IPS-15b (cell line): ENCODE measurements around the gene GMPR2.

Experiments used
- H3K27me3 ChIP-seq: one replicate; pipeline ENCODE4 v1.6.1; 2013; ENCODE audit warnings: low read length; ENCODE audit not compliant: control insufficient read depth, insufficient read depth
- H3K36me3 ChIP-seq: one replicate; pipeline ENCODE4 v1.6.1; 2013; ENCODE audit warnings: low read length; ENCODE audit not compliant: control insufficient read depth, insufficient read depth
- H3K4me1 ChIP-seq: one replicate; pipeline ENCODE4 v1.6.1; 2013; ENCODE audit warnings: mild to moderate bottlenecking, low read length; ENCODE audit not compliant: control insufficient read depth, insufficient read depth
- H3K4me3 ChIP-seq: one replicate; pipeline ENCODE4 v1.5.1; 2013; ENCODE audit warnings: low read depth, low read length
- H3K9ac ChIP-seq: one replicate; pipeline ENCODE4 v1.6.1; 2013; ENCODE audit warnings: low read depth, mild to moderate bottlenecking, low read length
- H3K9me3 ChIP-seq: one replicate; pipeline ENCODE4 v1.6.1; 2013; ENCODE audit warnings: mild to moderate bottlenecking, low read length; ENCODE audit not compliant: control insufficient read depth, insufficient read depth

Gene GMPR2

DNA sequence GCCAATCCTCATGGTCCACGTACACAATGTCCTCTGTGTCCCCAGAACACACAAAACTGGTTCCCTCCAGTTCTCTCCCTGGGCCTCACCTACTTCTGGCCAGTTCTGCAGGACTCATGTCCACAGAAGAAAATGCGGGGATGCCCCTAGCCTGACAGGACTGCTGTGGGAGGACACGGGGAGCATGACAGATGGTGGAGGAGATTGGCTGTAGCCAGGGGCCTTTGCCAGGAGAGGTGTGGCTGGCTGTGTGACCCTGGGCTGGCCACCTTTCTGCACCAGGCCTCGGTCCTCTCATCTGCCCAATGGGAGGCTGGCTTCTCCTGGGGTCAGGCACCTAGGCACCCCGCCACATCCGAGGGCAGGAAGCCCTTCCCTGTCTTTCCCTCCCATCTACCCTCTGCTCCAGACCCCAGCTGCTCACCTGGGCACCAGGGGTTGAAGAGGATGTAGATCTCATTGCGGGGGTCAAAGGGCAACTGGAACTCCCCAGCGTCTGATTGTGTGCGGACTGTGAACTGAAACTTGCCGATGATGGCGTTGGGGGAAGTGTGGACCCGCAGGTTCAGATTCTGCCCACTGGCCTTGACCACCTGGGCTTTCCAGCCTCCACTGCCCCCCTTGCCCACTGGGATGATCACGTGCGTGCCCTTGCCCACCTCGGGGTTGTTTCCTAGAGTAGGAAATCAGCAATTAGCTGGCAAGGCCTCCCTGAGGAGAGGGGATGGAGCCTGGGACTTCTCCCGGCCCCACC is 27.5 kb downstream of the GMPR2 start:
- no peak overlapping the region for H3K4me3 ChIP-seq
- peaks cover 5% of the 10 kb centered on the region for H3K36me3 ChIP-seq
- no peaks in the 10 kb centered on the region for H3K4me1 ChIP-seq
- H3K9ac ChIP-seq: no peak overlapping the region
- no peaks in the 10 kb centered on the region for H3K9me3 ChIP-seq
- H3K27me3 ChIP-seq: no peaks in the 10 kb centered on the region

- Histone ChIP-seq H3K36me3 (peaks cover 5% of the 10 kb centered on the region), H3K4me3 (no peak overlapping the region), H3K9ac (no peak overlapping the region), H3K9me3 (no peaks in the 10 kb centered on the region), H3K27me3 (no peaks in the 10 kb centered on the region), H3K4me1 (no peaks in the 10 kb centered on the region)
These were observed 28.0 kb downstream of the GMPR2 start for GRCh38 chr14:24260780-24261157.

DNA sequence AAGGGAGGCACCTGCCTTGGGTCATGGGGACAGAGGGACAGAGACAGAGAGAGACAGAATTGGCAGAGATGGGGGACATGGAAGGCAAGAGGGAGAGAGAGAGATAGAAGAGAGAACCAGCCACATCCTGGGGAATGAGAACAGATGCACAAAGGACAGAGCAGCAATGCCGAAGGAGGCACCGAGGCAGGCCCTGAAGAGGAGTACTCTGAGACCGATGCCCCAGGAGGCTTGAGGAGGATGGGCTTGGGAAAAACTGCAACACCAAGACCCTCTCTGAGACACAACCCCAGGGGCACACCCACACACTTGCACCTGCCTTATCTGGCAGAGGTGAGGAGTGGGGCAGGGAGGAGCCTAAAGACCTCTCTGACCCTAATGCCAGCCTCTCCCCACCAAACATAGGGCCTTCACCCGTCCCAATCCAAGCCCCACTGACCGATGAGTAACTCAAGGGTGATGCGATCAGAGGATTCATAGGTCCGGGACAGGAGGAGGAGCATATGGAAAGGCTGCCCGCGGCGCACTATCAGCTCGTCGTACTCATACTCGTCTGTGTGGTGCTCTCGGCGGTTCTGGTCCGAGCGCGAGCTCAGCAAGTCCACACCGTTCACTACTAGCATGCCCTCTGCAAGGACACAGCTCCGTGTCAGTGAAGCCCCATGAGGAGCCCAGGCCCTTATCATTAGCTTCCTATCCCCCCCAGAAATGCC is 28.7 kb downstream of the GMPR2 start:
- no peak overlapping the region for H3K9ac ChIP-seq
- no peaks in the 10 kb centered on the region for H3K9me3 ChIP-seq
- no peaks in the 10 kb centered on the region for H3K27me3 ChIP-seq
- no peak overlapping the region for H3K4me3 ChIP-seq
- peaks cover 8% of the 10 kb centered on the region for H3K36me3 ChIP-seq
- no peaks in the 10 kb centered on the region for H3K4me1 ChIP-seq

DNA sequence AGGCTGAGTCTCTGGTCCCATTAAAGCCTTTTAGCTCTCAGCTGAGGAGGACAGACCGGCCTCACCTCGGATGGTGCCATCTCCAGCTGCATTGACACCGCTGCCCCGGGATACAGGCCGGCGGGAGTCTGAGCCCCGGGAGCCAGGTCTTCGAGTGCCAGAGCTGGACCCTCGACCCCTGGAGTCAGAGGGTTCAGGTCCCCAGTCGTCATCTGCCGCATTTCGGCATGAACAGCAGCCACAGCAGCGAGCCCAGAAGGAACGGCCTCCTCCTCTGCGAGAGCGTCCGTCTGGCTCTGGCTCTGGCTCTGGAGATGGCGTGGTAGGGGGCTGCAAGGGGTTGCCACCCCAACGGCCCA is 29.2 kb downstream of the GMPR2 start:
- peaks cover 14% of the 10 kb centered on the region for H3K36me3 ChIP-seq
- H3K4me3 ChIP-seq: no peak overlapping the region
- no peaks in the 10 kb centered on the region for H3K4me1 ChIP-seq
- H3K9me3 ChIP-seq: no peaks in the 10 kb centered on the region
- no peak overlapping the region for H3K9ac ChIP-seq
- H3K27me3 ChIP-seq: no peaks in the 10 kb centered on the region

DNA sequence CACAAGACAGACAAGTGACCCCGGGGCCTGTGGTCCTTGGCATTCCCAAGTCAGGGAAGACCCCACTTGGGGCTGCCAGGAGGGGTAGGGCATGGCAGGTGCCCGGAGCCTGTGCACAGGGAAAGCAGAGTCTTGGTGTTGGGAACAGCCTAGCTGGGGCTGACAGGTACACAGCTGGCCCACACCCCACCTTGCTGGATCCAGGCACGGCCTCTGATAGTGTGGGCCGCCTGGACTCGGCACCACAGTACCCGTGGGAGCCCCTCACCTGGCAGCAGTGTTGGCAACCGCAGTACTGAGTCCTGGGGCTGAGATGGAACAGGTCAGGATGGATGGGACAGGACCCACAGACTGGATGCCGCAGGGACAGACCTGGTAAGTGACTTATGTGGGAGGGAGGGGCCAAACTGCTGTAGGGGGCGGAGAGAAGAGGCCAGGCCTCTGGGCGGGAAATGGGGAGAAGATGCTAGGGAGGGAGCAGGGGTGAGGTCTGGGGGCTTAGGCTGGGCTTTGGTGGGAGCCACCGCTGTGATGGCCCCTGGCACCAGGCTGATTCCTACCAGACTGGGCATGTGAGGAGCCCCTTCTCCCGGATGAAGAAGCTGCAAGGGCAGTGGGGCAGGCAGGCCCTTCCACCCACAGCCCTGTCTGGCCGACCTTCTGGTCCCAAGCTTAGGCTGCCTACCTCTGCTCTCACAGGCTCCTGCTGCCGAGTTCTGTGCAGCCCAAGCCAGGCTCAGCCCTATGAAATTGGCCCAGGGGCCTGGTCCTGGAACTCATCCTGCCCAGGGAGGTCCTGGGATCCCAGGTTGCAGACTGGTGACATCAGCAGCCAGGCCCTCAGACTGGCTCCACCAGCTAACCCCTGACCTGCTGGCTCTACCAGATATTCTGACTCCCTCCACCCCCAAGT is 30.3 kb downstream of the GMPR2 start, which contains the start of gene TGM1:
TSS of gene TGM1 (minus strand) at position 357 of the 913 bp plus-strand sequence. CDS start 825 bp downstream, outside the sequence.
- Histone ChIP-seq H3K9ac (no peak within 1 kb of the TSS), H3K9me3 (no peaks in the 10 kb centered on the region), H3K4me3 (no peak within 1 kb of the TSS), H3K36me3 (peaks cover 14% of the 10 kb centered on the region), H3K27me3 (no peaks in the 10 kb centered on the region), H3K4me1 (no peaks in the 10 kb centered on the region)

DNA sequence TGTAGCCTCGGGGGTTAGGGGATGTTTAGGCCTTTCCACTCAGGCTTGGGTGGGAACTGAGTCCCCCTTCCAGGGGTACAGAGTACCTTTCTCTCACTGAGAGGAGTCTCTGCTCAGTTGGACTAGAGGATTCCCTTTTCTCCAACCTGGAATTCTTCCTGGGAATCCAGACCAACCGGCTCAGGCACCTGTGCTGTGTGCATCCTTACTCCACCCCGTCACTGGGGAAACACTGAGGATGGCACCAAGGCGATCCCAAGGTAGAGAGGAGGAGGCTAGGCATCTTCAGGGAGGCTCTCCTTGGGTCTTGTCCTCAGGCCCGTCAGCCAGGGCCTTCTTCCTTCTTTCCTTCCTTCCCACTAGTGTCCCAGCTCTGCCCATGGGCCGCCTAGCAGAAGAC is 31.1 kb downstream of the GMPR2 start:
- no peaks in the 10 kb centered on the region for H3K9me3 ChIP-seq
- H3K36me3 ChIP-seq: peaks cover 18% of the 10 kb centered on the region
- no peak overlapping the region for H3K9ac ChIP-seq
- no peak overlapping the region for H3K4me3 ChIP-seq
- no peaks in the 10 kb centered on the region for H3K27me3 ChIP-seq
- no peaks in the 10 kb centered on the region for H3K4me1 ChIP-seq

DNA sequence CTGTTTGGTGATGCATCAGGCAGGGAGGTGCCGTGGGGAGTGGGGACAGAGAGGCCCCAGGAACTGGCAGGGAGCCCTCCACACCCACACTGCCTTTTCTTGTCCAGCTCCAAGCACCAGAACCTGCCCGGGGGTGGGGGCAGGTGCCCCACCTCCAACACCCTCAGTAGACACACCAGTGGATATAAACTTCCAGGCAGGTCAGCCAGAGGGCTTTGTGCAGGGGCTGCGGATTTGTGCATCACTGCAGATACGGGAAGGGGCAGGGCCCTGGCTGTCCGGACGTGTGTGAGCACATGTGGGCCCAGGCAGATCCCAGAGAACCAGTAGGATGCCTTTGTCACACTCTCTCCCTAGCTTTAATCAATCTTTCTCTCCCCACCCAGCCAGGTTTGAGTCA is 31.6 kb downstream of the GMPR2 start:
- Histone ChIP-seq H3K36me3 (peaks cover 20% of the 10 kb centered on the region), H3K27me3 (no peaks in the 10 kb centered on the region), H3K4me3 (no peak overlapping the region), H3K4me1 (no peaks in the 10 kb centered on the region), H3K9me3 (no peaks in the 10 kb centered on the region), H3K9ac (no peak overlapping the region)

DNA sequence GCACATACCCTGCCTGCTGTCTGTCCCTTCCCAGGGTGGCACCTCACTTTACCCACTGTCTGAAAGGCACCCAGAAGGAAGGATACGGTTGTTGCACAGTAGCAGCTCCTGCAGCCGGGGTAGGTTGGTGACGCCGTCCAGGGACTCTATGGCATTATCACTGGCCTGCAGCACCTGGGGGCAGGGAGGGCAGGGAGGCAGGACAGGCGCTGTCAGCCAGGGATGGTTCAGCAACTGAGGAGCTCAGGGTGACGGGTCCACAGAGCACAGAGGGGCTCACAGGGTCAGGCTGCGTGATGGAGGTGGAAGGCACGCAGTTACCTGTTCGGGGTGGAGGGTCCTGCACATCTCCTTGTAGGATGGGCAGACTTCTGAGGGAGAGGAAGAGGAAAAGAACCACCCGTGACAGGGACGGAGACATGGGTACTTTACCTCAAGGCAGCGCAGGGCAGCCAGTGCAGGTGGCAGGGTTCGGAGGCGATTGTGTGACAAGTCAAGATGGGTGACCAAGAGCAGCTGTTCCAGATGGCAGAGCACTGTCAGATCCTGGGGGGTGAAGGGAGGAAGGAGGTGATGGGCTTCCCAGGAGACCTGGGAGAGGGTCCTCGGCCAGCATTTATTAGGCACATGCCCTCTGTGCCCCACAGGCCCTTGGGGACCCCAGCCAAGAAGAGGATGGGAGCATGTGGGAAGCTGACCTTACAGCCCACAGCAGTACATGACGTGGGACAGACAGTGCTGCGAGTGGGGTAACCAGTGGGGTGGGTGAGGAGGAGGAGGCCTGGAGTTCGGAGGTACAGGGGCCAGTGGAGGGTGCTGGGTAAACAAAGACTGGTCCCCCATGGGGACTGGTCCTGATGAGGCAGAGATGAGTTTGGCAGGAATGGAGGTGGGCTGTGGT is 33.9 kb downstream of the GMPR2 start:
- Histone ChIP-seq H3K27me3 (no peaks in the 10 kb centered on the region), H3K36me3 (peaks cover 20% of the 10 kb centered on the region), H3K9me3 (no peaks in the 10 kb centered on the region), H3K4me1 (no peaks in the 10 kb centered on the region), H3K4me3 (no peak overlapping the region), H3K9ac (no peak overlapping the region)

DNA sequence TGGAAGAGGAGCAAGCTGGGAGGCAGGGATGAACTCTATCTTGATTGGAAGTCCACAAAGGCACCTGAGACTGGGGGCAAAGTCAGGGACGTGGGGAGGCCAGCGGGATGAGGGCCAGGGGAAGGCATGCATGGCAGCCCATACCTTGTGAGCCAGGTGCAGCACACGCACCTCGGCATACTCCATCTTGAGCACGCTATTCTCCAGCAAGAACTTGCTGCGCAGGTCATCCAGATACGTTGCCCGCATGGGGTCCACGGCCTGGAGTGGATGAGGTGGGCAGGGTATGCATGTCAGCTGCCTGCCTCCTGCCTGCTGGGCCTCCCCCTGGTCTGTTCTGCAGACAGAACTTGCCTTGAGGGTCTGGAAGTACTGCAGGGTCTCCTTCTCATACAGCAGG is 34.8 kb downstream of the GMPR2 start:
- no peaks in the 10 kb centered on the region for H3K9me3 ChIP-seq
- H3K27me3 ChIP-seq: no peaks in the 10 kb centered on the region
- H3K36me3 ChIP-seq: peaks cover 20% of the 10 kb centered on the region
- H3K4me1 ChIP-seq: peaks cover 3% of the 10 kb centered on the region
- no peak overlapping the region for H3K4me3 ChIP-seq
- no peak overlapping the region for H3K9ac ChIP-seq

DNA sequence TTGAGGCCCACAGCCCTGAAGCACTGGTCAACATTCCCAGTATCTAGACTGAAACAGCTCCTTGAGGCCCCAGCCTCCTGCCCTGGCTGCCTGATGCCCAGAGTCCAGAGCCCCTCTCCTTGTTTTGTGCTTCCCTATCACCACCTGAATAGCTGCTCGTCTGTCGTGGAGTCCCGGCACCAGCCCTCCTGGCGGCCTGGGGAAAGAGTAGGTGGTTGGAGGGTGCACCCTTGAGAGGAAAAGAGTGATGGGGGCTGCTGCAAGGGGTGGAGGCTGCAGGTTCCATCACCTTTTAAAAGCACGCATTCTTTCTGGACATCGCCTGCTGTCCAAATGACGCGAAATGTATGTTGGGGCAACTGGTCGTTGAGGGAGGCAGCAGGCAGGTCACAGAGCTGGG is 35.5 kb downstream of the GMPR2 start:
- no peaks in the 10 kb centered on the region for H3K9me3 ChIP-seq
- peaks cover 20% of the 10 kb centered on the region for H3K36me3 ChIP-seq
- no peak overlapping the region for H3K4me3 ChIP-seq
- H3K27me3 ChIP-seq: no peaks in the 10 kb centered on the region
- H3K4me1 ChIP-seq: peaks cover 3% of the 10 kb centered on the region
- H3K9ac ChIP-seq: no peak overlapping the region

DNA sequence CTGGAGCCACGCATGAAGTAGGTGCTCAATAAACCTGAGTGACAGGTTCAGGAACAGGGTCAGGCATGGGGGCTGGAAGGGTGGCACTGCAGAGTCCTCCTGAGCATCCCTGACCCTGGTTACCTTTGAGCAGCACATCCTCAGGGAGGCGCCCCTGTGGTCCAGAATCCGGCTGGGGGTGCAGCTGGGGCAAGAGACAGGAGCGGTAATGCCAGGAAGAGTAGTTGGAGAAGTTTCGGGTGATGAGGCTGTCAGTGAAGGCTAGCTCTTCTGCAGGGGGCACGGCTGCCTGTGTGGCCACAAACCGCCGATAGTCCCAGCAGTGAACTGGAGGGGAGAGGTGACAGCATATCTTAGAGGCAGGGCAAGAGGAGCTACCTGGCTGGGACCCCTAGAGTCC is 36.6 kb downstream of the GMPR2 start:
- Histone ChIP-seq H3K9ac (no peak overlapping the region), H3K4me1 (peaks cover 3% of the 10 kb centered on the region), H3K36me3 (peaks cover 20% of the 10 kb centered on the region), H3K4me3 (no peak overlapping the region), H3K9me3 (no peaks in the 10 kb centered on the region), H3K27me3 (no peaks in the 10 kb centered on the region)
